T-helper 9 cell (primary cell): ENCODE data around the gene IKZF5.

Experiments
- DNase-seq: peaks from one replicate; pipeline ENCODE4 v3.0.0-alpha.2; 2020

The IKZF5 gene

GRCh38 chr10:123014772-123015171, 6.2 kb upstream of the IKZF5 start:
- DNase-seq: no peak

GRCh38 chr10:123013456-123014419, 5.1 kb upstream of the IKZF5 start:
- DNase-seq: no peak

- no peak for DNase-seq
These were observed 3.4 kb upstream of the IKZF5 start for GRCh38 chr10:123011987-123012386.

- DNase-seq: no peak
These were observed 668 bp upstream of the IKZF5 start for GRCh38 chr10:123009105-123009820.

GRCh38 chr10:123007558-123008354, 839 bp downstream of the IKZF5 start:
- DNase-seq: peak; percentile 27

- no peak for DNase-seq
These were observed 4.3 kb downstream of the IKZF5 start for GRCh38 chr10:123004298-123004697.

GRCh38 chr10:123001370-123001769, 7.2 kb downstream of the IKZF5 start:
- DNase-seq: no peak

- DNase-seq: no peak
These were observed 8.4 kb downstream of the IKZF5 start for GRCh38 chr10:123000155-123000554.

GRCh38 chr10:122999347-122999746, 9.2 kb downstream of the IKZF5 start:
- DNase-seq: no peak

- no peak for DNase-seq
These were observed 9.7 kb downstream of the IKZF5 start for GRCh38 chr10:122998934-122999333.

- DNase-seq: no peak
These were observed 10.2 kb downstream of the IKZF5 start for GRCh38 chr10:122998360-122998917.

- DNase-seq: no peak
These were observed 10.7 kb downstream of the IKZF5 start for GRCh38 chr10:122997864-122998263.

- no peak for DNase-seq
These were observed 12.7 kb downstream of the IKZF5 start for GRCh38 chr10:122995936-122996335.

- DNase-seq: no peak
These were observed 14.7 kb downstream of the IKZF5 start for GRCh38 chr10:122993797-122994336.

- no peak for DNase-seq
These were observed 16.5 kb downstream of the IKZF5 start for GRCh38 chr10:122992031-122992585.

- DNase-seq: no peak
These were observed 18.3 kb downstream of the IKZF5 start for GRCh38 chr10:122990278-122990677.

GRCh38 chr10:122988501-122988900, 20.1 kb downstream of the IKZF5 start:
- DNase-seq: no peak

GRCh38 chr10:122986335-122986734, 22.3 kb downstream of the IKZF5 start:
- no peak for DNase-seq

- no peak for DNase-seq
These were observed 23.9 kb downstream of the IKZF5 start for GRCh38 chr10:122984708-122985107.

- no peak for DNase-seq
These were observed 24.7 kb downstream of the IKZF5 start for GRCh38 chr10:122983898-122984297.

- no peak for DNase-seq
These were observed 27.5 kb downstream of the IKZF5 start for GRCh38 chr10:122981066-122981464.
